ENCODE data around the gene ARL15. TPM values are rescaled to one million over a fixed set of nuclear protein-coding genes. Genes with fewer than 3 reads are reported as not detected.

ARL15 gene
- total RNA-seq, 1 experiment from 2014 or later, result 6.9 TPM

- BruUV-seq (replicated peaks), result no TSS peak
- intact Hi-C loops (cut with micrococcal nuclease), result no loop called here
- Histone ChIP-seq H3K9me2 (replicated peaks; ENCODE audit: low read length) (no peaks in the 10 kb centered on the region), H3K79me2 (ENCODE audit: low read length) (no peaks in the 10 kb centered on the region), H3K9me3 (ENCODE audit: low read length) (no peaks in the 10 kb centered on the region), H3K27ac (ENCODE audit: low read length) (no peak overlapping the region), H3K27me3 (ENCODE audit: low read length) (no peaks in the 10 kb centered on the region), H3K36me3 (ENCODE audit: low read depth, low read length) (no peaks in the 10 kb centered on the region), H3K4me3 (ENCODE audit: low read length) (no peak overlapping the region), H3F3A (ENCODE audit: low read length, unreplicated experiment) (no peaks in the 10 kb centered on the region), H3K9ac (ENCODE audit: low read length) (no peak overlapping the region), H3K4me1 (ENCODE audit: insufficient read depth, low read length) (no peaks in the 10 kb centered on the region), H2AFZ (ENCODE audit: low read length) (no peak overlapping the region), H3K4me2 (ENCODE audit: low read length) (no peak overlapping the region), H4K20me1 (ENCODE audit: low read length) (no peaks in the 10 kb centered on the region)
- ChIA-PET CTCF (no interaction called here), POLR2A (ENCODE audit: unreplicated experiment) (no interaction called here)
- ATAC-seq, result no peak
- DNase-seq, result no peak
- TF ChIP-seq EZH2phosphoT487 (IDR thresholded peaks at IDR 0.05; ENCODE audit: borderline replicate concordance, low read length), result no peak
- TF ChIP-seq CTCF (conservative IDR thresholded peaks at IDR 0.05; ENCODE audit: low read depth, low read length), result no peak
- TF ChIP-seq EZH2 (IDR thresholded peaks at IDR 0.05; ENCODE audit: low read length, unreplicated experiment), result no peak
Measured at GRCh38 chr5:53971551-53971950, 338.8 kb downstream of the ARL15 start.

DNA sequence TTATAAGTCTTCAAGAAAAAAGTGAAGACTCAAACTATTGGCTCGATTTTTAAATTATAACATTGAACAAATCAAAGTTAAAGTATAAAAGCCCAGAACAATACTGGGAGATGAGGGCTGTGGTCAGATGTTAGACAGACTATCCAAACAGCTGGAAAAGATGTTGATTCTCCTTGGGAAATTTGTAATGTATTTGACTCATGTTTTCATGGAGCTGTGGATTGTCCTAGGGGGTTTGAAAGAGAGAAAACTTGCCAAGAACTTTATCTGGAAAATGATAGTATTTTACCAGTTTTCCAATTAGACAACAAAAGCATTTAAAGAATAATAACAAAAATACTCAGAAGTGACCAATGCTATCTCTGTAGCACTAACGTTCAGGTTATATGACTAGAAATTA is 339.2 kb downstream of the ARL15 start:
- ChIA-PET POLR2A (ENCODE audit: unreplicated experiment) (no interaction called here), CTCF (no interaction called here)
- no peak overlapping the region for H3K4me2 ChIP-seq (ENCODE audit: low read length)
- H3K79me2 ChIP-seq (ENCODE audit: low read length), result no peaks in the 10 kb centered on the region
- H3K4me3 ChIP-seq (ENCODE audit: low read length), result no peak overlapping the region
- BruUV-seq (replicated peaks), result no TSS peak
- ATAC-seq (no peak), DNase-seq (no peak)
- no peak overlapping the region for H2AFZ ChIP-seq (ENCODE audit: low read length)
- no peaks in the 10 kb centered on the region for H3K9me2 ChIP-seq (replicated peaks; ENCODE audit: low read length)
- H3K9me3 ChIP-seq (ENCODE audit: low read length), result no peaks in the 10 kb centered on the region
- no peaks in the 10 kb centered on the region for H3F3A ChIP-seq (ENCODE audit: low read length, unreplicated experiment)
- TF ChIP-seq CTCF (conservative IDR thresholded peaks at IDR 0.05; ENCODE audit: low read depth, low read length), result no peak
- TF ChIP-seq EZH2phosphoT487 (IDR thresholded peaks at IDR 0.05; ENCODE audit: borderline replicate concordance, low read length), result no peak
- no peak for TF ChIP-seq EZH2 (IDR thresholded peaks at IDR 0.05; ENCODE audit: low read length, unreplicated experiment)
- H3K9ac ChIP-seq (ENCODE audit: low read length), result no peak overlapping the region
- no peaks in the 10 kb centered on the region for H3K4me1 ChIP-seq (ENCODE audit: insufficient read depth, low read length)
- H3K36me3 ChIP-seq (ENCODE audit: low read depth, low read length), result no peaks in the 10 kb centered on the region
- intact Hi-C loops (cut with micrococcal nuclease), result no loop called here
- no peaks in the 10 kb centered on the region for H4K20me1 ChIP-seq (ENCODE audit: low read length)
- H3K27ac ChIP-seq (ENCODE audit: low read length), result no peak overlapping the region
- H3K27me3 ChIP-seq (ENCODE audit: low read length), result no peaks in the 10 kb centered on the region

- POLR2A ChIA-PET (ENCODE audit: unreplicated experiment), result no interaction called here
- ATAC-seq (no peak), DNase-seq (no peak)
- H3K27me3 ChIP-seq (ENCODE audit: low read length), result no peaks in the 10 kb centered on the region
- H3K9me2 ChIP-seq (replicated peaks; ENCODE audit: low read length), result no peaks in the 10 kb centered on the region
- TF ChIP-seq EZH2 (IDR thresholded peaks at IDR 0.05; ENCODE audit: low read length, unreplicated experiment), result no peak
- TF ChIP-seq CTCF (conservative IDR thresholded peaks at IDR 0.05; ENCODE audit: low read depth, low read length), result no peak
- no peak for TF ChIP-seq EZH2phosphoT487 (IDR thresholded peaks at IDR 0.05; ENCODE audit: borderline replicate concordance, low read length)
- no TSS peak for BruUV-seq (replicated peaks)
- H4K20me1 ChIP-seq (ENCODE audit: low read length), result no peaks in the 10 kb centered on the region
- intact Hi-C loops (cut with micrococcal nuclease), result no loop called here
- no peak overlapping the region for H2AFZ ChIP-seq (ENCODE audit: low read length)
- H3K4me3 ChIP-seq (ENCODE audit: low read length), result no peak overlapping the region
- no peak overlapping the region for H3K9ac ChIP-seq (ENCODE audit: low read length)
- H3K36me3 ChIP-seq (ENCODE audit: low read depth, low read length), result no peaks in the 10 kb centered on the region
- CTCF ChIA-PET, result no interaction called here
- H3K4me2 ChIP-seq (ENCODE audit: low read length), result no peak overlapping the region
- H3F3A ChIP-seq (ENCODE audit: low read length, unreplicated experiment), result no peaks in the 10 kb centered on the region
- no peaks in the 10 kb centered on the region for H3K79me2 ChIP-seq (ENCODE audit: low read length)
- H3K27ac ChIP-seq (ENCODE audit: low read length), result no peak overlapping the region
- no peaks in the 10 kb centered on the region for H3K9me3 ChIP-seq (ENCODE audit: low read length)
- no peaks in the 10 kb centered on the region for H3K4me1 ChIP-seq (ENCODE audit: insufficient read depth, low read length)
Measured at GRCh38 chr5:53970475-53970874, 339.9 kb downstream of the ARL15 start.

All from PC-3 (cell line).